Karpas-422 (cell line): ENCODE data around the gene NFASC. TPM values are rescaled to one million over a fixed set of nuclear protein-coding genes. Genes with fewer than 3 reads are reported as not detected.

Experiments used
- DNase-seq: peaks from one replicate; pipeline ENCODE4 v3.0.0-alpha.2; 2015
- H2AFZ ChIP-seq: fragments of 200-600 bp; sonication (generic); 2 replicates; pipeline ENCODE4 v1.6.1; 2014; ENCODE audit warnings: antibody characterized with exemption, low read length, mixed read lengths
- H3K27ac ChIP-seq: fragments of 200-600 bp; sonication (generic); 2 replicates; pipeline ENCODE4 v1.5.1; 2014; ENCODE audit warnings: mild to moderate bottlenecking, low read length, moderate library complexity
- H3K27me3 ChIP-seq: fragments of 200-600 bp; sonication (generic); 2 replicates; pipeline ENCODE4 v1.6.1; 2014; ENCODE audit warnings: low read length, mixed read lengths
- H3K36me3 ChIP-seq: fragments of 200-600 bp; sonication (generic); 2 replicates; pipeline ENCODE4 v1.6.1; 2014; ENCODE audit warnings: low read length, mixed read lengths; ENCODE audit not compliant: insufficient read depth
- H3K4me1 ChIP-seq: fragments of 200-600 bp; sonication (generic); 2 replicates; pipeline ENCODE4 v1.6.1; 2014; ENCODE audit warnings: mild to moderate bottlenecking, low read length, mixed read lengths
- H3K4me2 ChIP-seq: fragments of 200-600 bp; sonication (generic); 2 replicates; pipeline ENCODE4 v1.6.1; 2014; ENCODE audit warnings: low read length, low read depth, mild to moderate bottlenecking; ENCODE audit not compliant: poor library complexity, severe bottlenecking
- H3K4me3 ChIP-seq: fragments of 200-600 bp; sonication (generic); 2 replicates; pipeline ENCODE4 v1.5.1; 2014; ENCODE audit warnings: mild to moderate bottlenecking, antibody characterized with exemption, low read length, mixed read lengths
- H3K79me2 ChIP-seq: fragments of 200-600 bp; sonication (generic); 2 replicates; pipeline ENCODE4 v1.6.1; 2014; ENCODE audit warnings: mild to moderate bottlenecking, low read length, mixed read lengths
- H3K9ac ChIP-seq: fragments of 200-600 bp; sonication (generic); 2 replicates; pipeline ENCODE4 v1.6.0; 2014; ENCODE audit warnings: low read length
- H3K9me2 ChIP-seq: fragments of 200-600 bp; sonication (generic), shearing (Covaris generic); replicated peaks from 2 replicates; pipeline ENCODE4 v1.6.0; 2014; ENCODE audit warnings: mild to moderate bottlenecking, low read length, moderate library complexity; ENCODE audit not compliant: insufficient read depth
- H3K9me3 ChIP-seq: fragments of 300-700, 200-600 bp; sonication (generic); 2 replicates; pipeline ENCODE4 v1.6.1; 2014; ENCODE audit warnings: low read length, mixed read lengths
- H4K20me1 ChIP-seq: fragments of 200-600 bp; sonication (generic); 2 replicates; pipeline ENCODE4 v1.6.1; 2014; ENCODE audit warnings: mild to moderate bottlenecking, antibody characterized with exemption, low read length, low read depth; ENCODE audit not compliant: insufficient read depth
- total RNA-seq: library from RNA; depleted of rRNA; stranded (reverse); fragments of >200 nt; shearing (Covaris generic); gene quantifications from 2 replicates; pipeline ENCODE4 v1.2.3, GENCODE V29; 2014; ENCODE audit warnings: low replicate concordance; rRNA removed

NFASC gene
- 0.75 and 2.2 TPM in 2 replicates for total RNA-seq

DNA sequence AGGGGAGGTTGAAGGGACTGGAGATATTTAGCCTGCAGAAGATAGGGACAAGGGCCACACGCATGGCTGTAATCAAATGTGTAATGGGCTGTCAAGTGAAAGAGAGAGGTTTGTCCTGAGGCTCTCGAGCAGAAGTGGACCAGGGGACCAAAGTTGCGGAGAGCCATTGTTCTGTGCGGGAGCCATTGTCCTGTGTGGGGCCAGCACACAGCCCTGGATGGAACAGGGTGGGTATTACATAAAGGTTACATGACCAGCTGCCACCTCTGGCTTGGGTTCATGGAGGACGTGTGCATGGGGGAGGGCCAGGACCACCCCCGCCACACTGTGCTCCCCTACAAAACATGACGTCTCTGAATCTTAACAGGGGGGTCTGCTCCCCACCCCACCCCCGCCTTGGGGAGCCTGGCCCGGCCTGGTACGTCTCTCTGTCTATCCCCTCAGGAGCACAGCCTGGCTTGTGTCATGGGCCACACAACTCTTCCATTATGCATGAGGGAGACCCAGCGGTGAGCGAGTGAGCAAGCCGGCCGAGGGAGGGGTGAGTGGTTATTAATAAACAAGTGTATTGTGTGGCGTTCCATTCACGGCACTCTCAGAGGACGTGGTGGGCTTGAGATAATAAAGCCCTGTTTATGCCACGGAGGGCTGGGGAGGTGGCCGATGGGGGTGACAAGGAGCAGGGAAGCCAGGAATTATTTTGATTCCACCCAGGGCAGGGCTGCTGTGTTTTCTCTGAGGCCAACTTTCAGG is at the start of gene NFASC:
NFASC (plus strand) TSS at position 703 of the 753 bp plus-strand sequence. CDS start 73,454 bp downstream, outside the sequence.
- H3K27ac ChIP-seq, result no peak within 1 kb of the TSS
- H2AFZ ChIP-seq, result no peak within 1 kb of the TSS
- H3K9me2 ChIP-seq, result no peaks in the 10 kb centered on the region
- H3K9ac ChIP-seq, result no peak within 1 kb of the TSS
- H3K4me1 ChIP-seq, result no peaks in the 10 kb centered on the region; the same call in 1 of the 2 replicates
- no peaks in the 10 kb centered on the region for H3K36me3 ChIP-seq
- no peak within 1 kb of the TSS for H3K4me3 ChIP-seq
- no peaks in the 10 kb centered on the region for H3K79me2 ChIP-seq
- H3K9me3 ChIP-seq, result no peaks in the 10 kb centered on the region
- no peaks in the 10 kb centered on the region for H3K27me3 ChIP-seq
- no peak within 1 kb of the TSS for H3K4me2 ChIP-seq
- H4K20me1 ChIP-seq, result no peaks in the 10 kb centered on the region
- DNase-seq, result no peak

- Histone ChIP-seq H3K9me2 (no peaks in the 10 kb centered on the region), H3K4me2 (no peak overlapping the region), H4K20me1 (no peaks in the 10 kb centered on the region), H3K9ac (no peak overlapping the region), H3K27me3 (no peaks in the 10 kb centered on the region), H3K4me3 (no peak overlapping the region), H3K27ac (no peak overlapping the region), H3K79me2 (no peaks in the 10 kb centered on the region), H2AFZ (no peak overlapping the region), H3K36me3 (no peaks in the 10 kb centered on the region), H3K9me3 (no peaks in the 10 kb centered on the region), H3K4me1 (no peaks in the 10 kb centered on the region)
- DNase-seq, result no peak
Observed at GRCh38 chr1:204821476-204821875, 49.2 kb upstream of the NFASC start.

GRCh38 chr1:204821924-204822323 is 48.7 kb upstream of the NFASC start:
- Histone ChIP-seq H4K20me1 (no peaks in the 10 kb centered on the region), H3K4me1 (no peaks in the 10 kb centered on the region), H3K79me2 (no peaks in the 10 kb centered on the region), H3K27ac (no peak overlapping the region), H3K4me2 (no peak overlapping the region), H3K36me3 (no peaks in the 10 kb centered on the region), H3K9ac (no peak overlapping the region), H3K4me3 (no peak overlapping the region), H3K9me3 (no peaks in the 10 kb centered on the region), H3K27me3 (no peaks in the 10 kb centered on the region), H2AFZ (no peak overlapping the region), H3K9me2 (no peaks in the 10 kb centered on the region)
- no peak for DNase-seq

DNA sequence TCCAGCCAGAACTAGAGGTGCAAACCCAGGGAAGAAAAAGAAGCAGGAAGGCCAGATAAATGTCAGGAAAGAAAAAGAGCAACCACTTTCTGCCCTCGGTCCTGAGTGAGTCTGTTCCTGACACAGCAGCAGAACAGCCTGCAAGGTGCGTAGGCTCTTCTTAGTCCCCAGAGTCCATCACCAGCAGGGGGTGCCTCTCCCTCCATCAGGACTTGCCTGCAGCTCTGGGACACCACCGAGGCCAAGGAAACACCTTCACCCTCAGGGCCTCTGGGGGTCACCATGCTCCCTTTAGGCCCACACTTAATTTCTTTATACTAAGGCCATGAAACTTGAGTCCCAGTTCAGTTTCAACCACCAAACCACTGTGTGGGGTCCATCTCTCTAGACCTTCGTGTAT is 43.7 kb upstream of the NFASC start:
- H3K27ac ChIP-seq, result no peak overlapping the region
- H3K4me1 ChIP-seq, result no peaks in the 10 kb centered on the region
- peak; percentile 82 for DNase-seq
- no peaks in the 10 kb centered on the region for H3K9me2 ChIP-seq
- H3K9ac ChIP-seq, result no peak overlapping the region
- H3K9me3 ChIP-seq, result no peaks in the 10 kb centered on the region
- H3K4me2 ChIP-seq, result no peak overlapping the region
- no peaks in the 10 kb centered on the region for H3K36me3 ChIP-seq
- H3K27me3 ChIP-seq, result no peaks in the 10 kb centered on the region
- H3K79me2 ChIP-seq, result no peaks in the 10 kb centered on the region
- no peak overlapping the region for H2AFZ ChIP-seq
- H3K4me3 ChIP-seq, result no peak overlapping the region
- H4K20me1 ChIP-seq, result no peaks in the 10 kb centered on the region

- no peak overlapping the region for H3K9ac ChIP-seq
- no peak overlapping the region for H3K4me2 ChIP-seq
- no peak for DNase-seq
- no peak overlapping the region for H3K27ac ChIP-seq
- H3K9me3 ChIP-seq, result no peaks in the 10 kb centered on the region
- no peak overlapping the region for H2AFZ ChIP-seq
- H3K9me2 ChIP-seq, result no peaks in the 10 kb centered on the region
- no peaks in the 10 kb centered on the region for H4K20me1 ChIP-seq
- no peaks in the 10 kb centered on the region for H3K36me3 ChIP-seq
- H3K4me3 ChIP-seq, result no peak overlapping the region
- no peaks in the 10 kb centered on the region for H3K4me1 ChIP-seq
- H3K79me2 ChIP-seq, result no peaks in the 10 kb centered on the region
- H3K27me3 ChIP-seq, result no peaks in the 10 kb centered on the region
Observed at GRCh38 chr1:204828352-204828850, 42.3 kb upstream of the NFASC start.

GRCh38 chr1:204829133-204829825 is 41.4 kb upstream of the NFASC start:
- Histone ChIP-seq H4K20me1 (no peaks in the 10 kb centered on the region), H3K27me3 (no peaks in the 10 kb centered on the region), H3K9me3 (no peaks in the 10 kb centered on the region), H3K27ac (no peak overlapping the region), H3K4me2 (no peak overlapping the region), H3K9me2 (no peaks in the 10 kb centered on the region), H3K4me1 (no peaks in the 10 kb centered on the region), H3K9ac (no peak overlapping the region), H2AFZ (no peak overlapping the region), H3K79me2 (no peaks in the 10 kb centered on the region), H3K4me3 (no peak overlapping the region), H3K36me3 (no peaks in the 10 kb centered on the region)
- no peak for DNase-seq

GRCh38 chr1:204830747-204831146 is 39.9 kb upstream of the NFASC start:
- Histone ChIP-seq H3K9me3 (no peaks in the 10 kb centered on the region), H2AFZ (no peak overlapping the region), H3K4me1 (no peaks in the 10 kb centered on the region), H3K27me3 (no peaks in the 10 kb centered on the region), H3K9ac (no peak overlapping the region), H3K36me3 (no peaks in the 10 kb centered on the region), H4K20me1 (no peaks in the 10 kb centered on the region), H3K27ac (no peak overlapping the region), H3K9me2 (no peaks in the 10 kb centered on the region), H3K4me2 (no peak overlapping the region), H3K79me2 (no peaks in the 10 kb centered on the region), H3K4me3 (no peak overlapping the region)
- DNase-seq, result no peak

- Histone ChIP-seq H3K27me3 (no peaks in the 10 kb centered on the region), H3K36me3 (no peaks in the 10 kb centered on the region), H3K9me3 (no peaks in the 10 kb centered on the region), H3K9ac (no peak overlapping the region), H2AFZ (no peak overlapping the region), H3K4me2 (no peak overlapping the region), H4K20me1 (no peaks in the 10 kb centered on the region), H3K4me1 (no peaks in the 10 kb centered on the region), H3K27ac (no peak overlapping the region), H3K79me2 (no peaks in the 10 kb centered on the region), H3K9me2 (no peaks in the 10 kb centered on the region), H3K4me3 (no peak overlapping the region)
- no peak for DNase-seq
Observed at GRCh38 chr1:204831186-204831585, 39.5 kb upstream of the NFASC start.
